GM10266 (cell line): ENCODE data around the gene ITGA1.

Experiments used
- DNase-seq: peaks from one replicate; pipeline ENCODE4 v3.0.0; 2012; ENCODE audit errors: extremely low spot score
- CTCF ChIP-seq: IDR thresholded peaks from 2 replicates; pipeline ENCODE4 v1.5.1; 2012; ENCODE audit warnings: mild to moderate bottlenecking, low read depth; ENCODE audit not compliant: control insufficient read depth, insufficient read depth; ENCODE audit errors: missing control alignments

Gene ITGA1

GRCh38 chr5:52748590-52748989 lies 39.1 kb upstream of the ITGA1 start:
- no peak for DNase-seq
- no peak for TF ChIP-seq CTCF

DNA sequence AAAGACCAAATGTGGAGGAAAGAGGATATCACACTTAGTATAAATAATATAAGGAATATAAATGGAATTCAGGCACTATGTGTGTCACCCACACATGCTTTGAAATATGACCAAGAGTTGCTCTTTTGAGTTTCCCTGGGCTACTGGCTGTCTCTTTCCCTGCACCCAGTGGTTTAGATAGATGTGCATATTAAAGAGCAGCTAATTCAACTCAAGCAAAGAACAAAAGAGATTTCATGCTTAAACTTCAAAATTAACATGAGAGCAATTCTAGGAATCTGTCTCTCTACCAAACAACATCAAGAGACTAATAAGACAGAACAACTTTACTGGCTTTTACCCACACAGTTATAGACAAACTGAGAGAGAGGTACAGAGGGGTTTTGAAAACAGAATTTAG lies 38.0 kb upstream of the ITGA1 start:
- no peak for DNase-seq
- TF ChIP-seq CTCF, result no peak

- no peak for TF ChIP-seq CTCF
- DNase-seq, result no peak
Observed at GRCh38 chr5:52751137-52751536, 36.6 kb upstream of the ITGA1 start.

DNA sequence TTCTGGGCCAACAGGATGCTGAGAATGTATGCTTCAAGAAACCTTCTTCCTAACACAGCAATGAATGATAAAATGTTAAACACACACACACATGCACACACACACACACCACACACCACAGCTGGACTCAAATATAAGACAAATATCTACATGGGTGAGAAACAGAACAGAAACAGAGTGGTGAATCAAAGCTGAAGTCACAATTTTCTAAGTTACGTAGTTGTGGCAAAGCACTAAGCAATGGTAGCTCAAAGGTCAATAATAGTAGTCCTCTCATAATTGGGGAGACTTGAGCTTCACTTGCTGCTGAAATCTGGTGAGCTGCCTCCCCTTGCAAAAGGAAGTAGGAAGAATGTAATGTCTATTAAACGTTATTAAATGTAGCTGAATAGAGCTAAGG lies 33.7 kb upstream of the ITGA1 start:
- no peak for TF ChIP-seq CTCF
- peak; percentile 8 for DNase-seq

DNA sequence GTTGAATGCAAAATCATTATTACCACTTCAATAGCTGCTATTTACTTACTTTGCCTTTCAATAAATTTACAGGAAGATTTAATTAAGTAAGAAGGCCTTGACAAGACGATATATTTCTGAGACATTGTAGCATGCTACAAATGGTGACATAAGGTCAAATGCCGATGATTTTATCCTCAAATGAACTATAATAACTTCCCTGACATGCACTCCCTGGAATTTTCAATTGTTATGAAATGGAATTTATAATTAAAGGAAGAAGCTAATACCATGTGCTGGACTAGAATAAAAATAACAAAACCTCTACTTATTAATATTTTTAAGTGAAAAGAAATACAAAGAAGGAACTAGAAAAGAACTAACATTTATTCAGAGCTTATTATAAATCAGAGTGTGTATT lies 30.2 kb upstream of the ITGA1 start:
- no peak for TF ChIP-seq CTCF
- DNase-seq, result no peak

DNA sequence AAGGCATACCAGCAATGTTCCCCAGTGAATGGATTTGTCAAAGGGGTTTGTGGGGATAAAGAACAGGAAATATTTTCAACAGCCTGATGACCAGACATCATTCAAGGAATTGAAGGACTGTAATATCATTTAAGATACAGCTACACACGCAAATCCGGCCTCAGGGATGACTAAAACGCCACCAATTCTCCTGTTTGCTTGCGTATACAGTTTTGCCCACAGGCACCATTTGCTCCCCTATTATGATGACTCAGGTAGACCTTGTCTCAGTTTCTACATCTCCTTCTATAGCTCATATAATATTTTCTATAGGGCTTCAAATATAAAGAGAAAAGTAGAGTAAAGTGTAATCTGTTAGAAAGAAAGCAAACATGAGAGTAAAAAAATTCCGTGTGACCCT lies 29.7 kb upstream of the ITGA1 start:
- no peak for DNase-seq
- TF ChIP-seq CTCF, result no peak

- no peak for TF ChIP-seq CTCF
- no peak for DNase-seq
Observed at GRCh38 chr5:52759331-52759730, 28.4 kb upstream of the ITGA1 start.
